Heart right ventricle (tissue), 16 donors: ENCODE results near the gene UBE4B. TPM values are rescaled to one million over a fixed set of nuclear protein-coding genes. Genes with fewer than 3 reads are reported as not detected.
"Not testable (repeated sequence)": the region's sequence is repeated elsewhere in the genome, so short reads cannot be mapped to it uniquely, and the experiment has no call there.

Experiments used
- ATAC-seq, 8 donors: fragments of 200-7000 bp; cut with Tn5 transposase; one replicate each; pipeline ENCODE4 v1.9.1; 2020; ENCODE audit warnings: mild to moderate bottlenecking in 8 of 8, moderate library complexity in 8 of 8, moderate number of reproducible peaks in 1 of 8
- DNase-seq, 2 donors: peaks; one replicate each; pipeline ENCODE4 v3.0.0-alpha.2; 2020
- H3K27ac ChIP-seq, 10 donors: fragments of 200-600 bp; sonication (generic) in 2 of 10; one replicate each; pipeline versions ENCODE4 v1.5.0 to v1.8.0; 2020 to 2022; ENCODE audit warnings: mild to moderate bottlenecking in 3 of 10
- H3K27me3 ChIP-seq, 7 donors: fragments of 200-600 bp; one replicate each; pipeline ENCODE4 v1.8.0; 2021 to 2022; ENCODE audit warnings: mild to moderate bottlenecking in 2 of 7
- H3K36me3 ChIP-seq, 9 donors: fragments of 200-600 bp; sonication (generic) in 1 of 9; one replicate each; pipeline versions ENCODE4 v1.5.0 to v1.8.0; 2020 to 2022; ENCODE audit warnings: mild to moderate bottlenecking in 2 of 9
- H3K4me1 ChIP-seq, 9 donors: fragments of 200-600 bp; sonication (generic) in 1 of 9; one replicate each; pipeline versions ENCODE4 v1.5.0 to v1.8.0; 2020 to 2022; ENCODE audit warnings: mild to moderate bottlenecking in 4 of 9
- H3K4me3 ChIP-seq, 10 donors: fragments of 200-600 bp; sonication (generic) in 2 of 10; one replicate each; pipeline versions ENCODE4 v1.5.0 to v1.8.0; 2020 to 2022; ENCODE audit warnings: mild to moderate bottlenecking in 7 of 10, moderate library complexity in 2 of 10
- H3K9me3 ChIP-seq, 11 donors: fragments of 200-600 bp in 10 of 11; sonication (generic) in 2 of 11; one replicate each; pipeline versions ENCODE4 v1.5.0 to v1.8.0; 2013 to 2022; ENCODE audit warnings: mild to moderate bottlenecking in 2 of 11, control low read depth in 1 of 11, moderate library complexity in 1 of 11
- CTCF ChIP-seq, 9 donors: fragments of 200-600 bp; sonication (generic) in 2 of 9; IDR thresholded peaks; one replicate each; pipeline versions ENCODE4 v1.5.0 to v1.8.0; 2021 to 2022; ENCODE audit warnings: antibody characterized with exemption in 9 of 9, mild to moderate bottlenecking in 5 of 9, moderate library complexity in 1 of 9
- WGBS, 2 donors: extraction: QIAGEN DNeasy Blood & Tissue Kit; methylation state at CpG; one replicate each; pipeline ENCODE4 v1.1.7; 2013; ENCODE audit warnings: inconsistent platforms in 1 of 2; 5-methylcytosine and 5-hydroxymethylcytosine counted together
- intact Hi-C, 10 donors: fragments of 100-400 bp; cut with DNase I; formaldehyde crosslinking; loops; one replicate each; pipeline versions ENCODE4 v1.11.1 to v1.14.2; 2022
- polyA plus RNA-seq, 2 donors: library from polyadenylated mRNA; stranded (reverse); fragments of 200-250 nt; gene quantifications; one replicate each; pipeline ENCODE4 v1.2.3, GENCODE V29; 2013
- total RNA-seq, 10 donors: library from RNA; stranded (reverse); fragmentation: NEBNext Ultra II Directional in 3 of 10; extraction: Animal tissue kit (Norgen Biotek cat#: 25700) in 3 of 10; gene quantifications; one replicate each; pipeline versions ENCODE4 v1.2.1 to v1.2.4, GENCODE V29; 2021 to 2023
- donor health status: Arrhythmogenic right ventricular cardiomyopathy.
- donor health status: ischemic (EF 13 %, LVEDD 7.1; RV severe dilation, severe dysfunction).
- donor health status: healthy with polysubstance abuse.
- donor health status: DM: no; HTN: yes; CAD: no.
- donor health status: DM: no; HTN: no; CAD: no.
- donor health status: ischemic (EF 25% LVEDD 6.9; RV normal size, moderate dysfunction).
- donor health status: ischemic (EF 25% LVEDD 5.7; RV mildly dilated, moderate dysfunction).
- donor health status: healthy.
- donor health status: DM: yes; HTN: yes; CAD: no.
- donor health status: Ischemic cardiomyopathy.
- donor health status: ischemic (EF 35%, LVEDD 5.7; RV mildly dilated, moderate dysfunction).
- donor health status: nonischemic (EF 11% LVEDD 7.7; RV severe dilation, severe dysfunction).
- donor health status: DM: yes; HTN: yes; CAD: no.
- donor health status: PGD.
- donor health status: ischemic (EF 29% LVEDD 5.4; RV normal size, mild dysfunction).
- donor health status: nonischemic (EF 23%, LVEDD 6.1; RV moderate dilation, normal function).

UBE4B gene
- total and polyA plus RNA-seq, 12 donors, result 18.3 to 87.3 (median 67.8) TPM

- Histone ChIP-seq H3K4me1 (no peaks in the 10 kb centered on the region), H3K4me3 (no peak overlapping the region), H3K9me3 (no peaks in the 10 kb centered on the region), H3K27me3 (peaks cover 0 to 4% (median 0%) of the 10 kb centered on the region in 7 donors), H3K36me3 (no peaks in the 10 kb centered on the region), H3K27ac (peak overlapping the region in 1 of 10 donors; percentile 21)
- 48 to 52% methylated on average over 3 of the region's 3 CpGs for WGBS, 2 donors
- intact Hi-C loops, result no loop called here
- DNase-seq (no peak), ATAC-seq (no peak)
- no peak for TF ChIP-seq CTCF (IDR thresholded peaks at IDR 0.05)
These were observed 164.2 kb downstream of the UBE4B start for GRCh38 chr1:10196976-10197375.

- intact Hi-C loops, result loop anchor here in 2 of 10 donors (10.0 kb wide), 1 partner anchor 134 kb away; no protein-coding TSS in a partner anchor
- no peak for TF ChIP-seq CTCF (IDR thresholded peaks at IDR 0.05)
- Histone ChIP-seq H3K27ac (no peak overlapping the region), H3K9me3 (no peaks in the 10 kb centered on the region), H3K36me3 (no peaks in the 10 kb centered on the region), H3K4me1 (peaks cover 0 to 6% (median 0%) of the 10 kb centered on the region in 9 donors), H3K27me3 (peaks cover 0 to 4% (median 0%) of the 10 kb centered on the region in 7 donors), H3K4me3 (no peak overlapping the region)
- no peak for ATAC-seq
- no peak for DNase-seq
- WGBS, 2 donors, result 90 to 94% methylated on average over 4 of the region's 4 CpGs
These were observed 167.9 kb downstream of the UBE4B start for GRCh38 chr1:10200620-10201019.

GRCh38 chr1:10204003-10204642 is 171.4 kb downstream of the UBE4B start:
- Histone ChIP-seq H3K36me3 (no peaks in the 10 kb centered on the region), H3K27me3 (no peaks in the 10 kb centered on the region), H3K4me1 (peaks cover 0 to 6% (median 0%) of the 10 kb centered on the region in 9 donors), H3K9me3 (no peaks in the 10 kb centered on the region), H3K27ac (peak overlapping the region in 2 of 10 donors; percentile 31 to 40), H3K4me3 (no peak overlapping the region)
- DNase-seq (no peak), ATAC-seq (peak in 3 of 8 donors; percentile 9 to 32 (median 32))
- intact Hi-C loops, result loop anchor here in 2 of 10 donors (10.0 kb wide), 1 partner anchor 131 kb away; no protein-coding TSS in a partner anchor
- no peak for TF ChIP-seq CTCF (IDR thresholded peaks at IDR 0.05)
- WGBS, 2 donors, result 66 to 71% methylated on average over 7 of the region's 7 CpGs

- H3K27me3 ChIP-seq, H3K36me3 ChIP-seq: not testable (repeated sequence)
- 90% methylated on average over 14 of the region's 14 CpGs for WGBS, 2 donors
These were observed 172.4 kb downstream of the UBE4B start for GRCh38 chr1:10205206-10205605.

GRCh38 chr1:10207810-10208209 is 175.1 kb downstream of the UBE4B start:
- no peak for TF ChIP-seq CTCF (IDR thresholded peaks at IDR 0.05)
- 96 to 98% methylated on average over 3 of the region's 3 CpGs for WGBS, 2 donors
- intact Hi-C loops, result loop anchor here in 4 of 10 donors (5.0 to 10.0 kb wide), 2 partner anchors 127 to 129 kb away; no protein-coding TSS in a partner anchor
- Histone ChIP-seq H3K36me3 (no peaks in the 10 kb centered on the region), H3K4me1 (peaks cover 0 to 25% (median 19%) of the 10 kb centered on the region in 9 donors), H3K27ac (peak overlapping the region in 1 of 10 donors; percentile 75), H3K4me3 (no peak overlapping the region), H3K9me3 (no peaks in the 10 kb centered on the region), H3K27me3 (no peaks in the 10 kb centered on the region)
- DNase-seq, result no peak
- no peak for ATAC-seq

More at GRCh38 chr1:10205206-10205605, 172.4 kb downstream of the UBE4B start:
- H3K9me3 ChIP-seq, H3K27ac ChIP-seq, DNase-seq, H3K4me3 ChIP-seq, ATAC-seq: not testable (repeated sequence)
- intact Hi-C loops, result loop anchor here in 4 of 10 donors (5.0 to 10.0 kb wide), 2 partner anchors 130 to 132 kb away; no protein-coding TSS in a partner anchor
- H3K4me1 ChIP-seq, result peaks cover 0 to 11% (median 6%) of the 10 kb centered on the region in 9 donors
